ENCODE data around the gene FAM53A.
"Not testable (repeated sequence)": the region's sequence is repeated elsewhere in the genome, so short reads cannot be mapped to it uniquely, and the experiment has no call there.

FAM53A gene

GRCh38 chr4:1716065-1716945 lies 32.2 kb upstream of the FAM53A start:
- no peak for DNase-seq

DNA sequence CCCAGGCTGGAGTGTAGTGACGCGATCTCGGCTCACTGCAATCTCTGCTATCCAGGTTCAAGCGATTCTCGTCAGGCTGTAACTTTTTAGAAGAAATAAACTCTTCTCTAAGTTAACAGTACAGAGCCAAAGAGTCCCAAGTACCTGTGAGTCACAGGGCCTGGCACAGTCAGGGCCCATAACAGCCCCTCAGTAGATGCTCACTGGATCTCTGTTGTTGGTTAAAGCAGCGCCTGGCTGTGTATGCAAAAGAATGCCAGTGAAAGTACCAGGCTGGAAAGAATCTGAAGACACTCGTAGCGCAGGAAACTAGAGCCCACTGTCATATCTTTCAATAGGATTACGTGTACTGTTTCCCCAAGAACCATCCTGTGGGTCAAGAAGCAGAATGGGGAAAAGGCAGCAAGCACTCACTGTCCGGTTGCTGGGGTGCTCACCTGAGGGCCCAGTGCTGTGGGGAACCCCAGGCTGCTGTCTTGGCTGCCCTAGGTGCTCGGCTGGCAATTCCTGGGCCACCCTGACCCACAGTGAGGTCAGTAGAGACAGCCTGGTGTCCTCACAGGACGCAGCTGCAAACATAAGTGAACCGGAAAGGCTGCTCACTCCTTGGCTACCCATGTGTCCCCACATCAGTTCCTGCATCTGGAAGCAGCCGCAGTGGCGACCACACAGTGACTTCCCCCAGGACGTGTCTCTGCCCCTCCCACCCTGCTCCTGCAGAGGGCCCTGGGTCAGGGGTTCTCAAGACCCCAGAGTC lies 31.1 kb upstream of the FAM53A start:
- DNase-seq: no peak

DNA sequence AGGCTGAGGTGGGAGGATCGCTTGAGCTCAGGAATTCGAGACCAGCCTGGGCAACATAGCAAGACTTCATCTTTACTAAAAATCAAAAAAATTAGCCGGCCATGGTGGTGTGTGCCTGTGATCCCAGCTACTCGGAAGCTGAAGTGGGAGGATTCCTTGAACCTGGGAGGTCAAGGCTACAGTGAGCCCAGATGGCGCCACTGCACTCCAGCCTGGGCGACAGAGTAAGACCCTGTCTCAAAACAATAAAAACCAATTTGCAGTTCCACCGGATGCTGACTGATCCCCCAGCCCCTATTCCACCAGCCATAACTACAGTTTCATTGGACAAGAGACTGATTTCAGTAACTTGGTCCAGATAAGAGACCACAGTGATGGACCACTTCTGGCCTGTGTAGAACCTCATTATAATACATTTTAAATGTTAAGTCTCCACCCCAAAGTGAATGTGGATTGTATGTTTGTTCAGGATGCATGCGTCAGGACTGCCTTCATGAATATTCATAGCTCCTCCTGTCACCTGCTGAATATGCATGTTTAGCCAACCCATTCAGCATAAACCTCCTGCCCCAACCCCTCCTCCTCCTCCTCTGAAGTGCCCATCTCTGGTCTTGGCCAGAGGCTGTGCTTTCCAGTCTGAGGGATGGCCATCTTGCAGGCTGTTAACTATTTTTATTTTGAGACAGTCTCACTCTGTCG lies 30.3 kb upstream of the FAM53A start:
- DNase-seq: no peak

DNA sequence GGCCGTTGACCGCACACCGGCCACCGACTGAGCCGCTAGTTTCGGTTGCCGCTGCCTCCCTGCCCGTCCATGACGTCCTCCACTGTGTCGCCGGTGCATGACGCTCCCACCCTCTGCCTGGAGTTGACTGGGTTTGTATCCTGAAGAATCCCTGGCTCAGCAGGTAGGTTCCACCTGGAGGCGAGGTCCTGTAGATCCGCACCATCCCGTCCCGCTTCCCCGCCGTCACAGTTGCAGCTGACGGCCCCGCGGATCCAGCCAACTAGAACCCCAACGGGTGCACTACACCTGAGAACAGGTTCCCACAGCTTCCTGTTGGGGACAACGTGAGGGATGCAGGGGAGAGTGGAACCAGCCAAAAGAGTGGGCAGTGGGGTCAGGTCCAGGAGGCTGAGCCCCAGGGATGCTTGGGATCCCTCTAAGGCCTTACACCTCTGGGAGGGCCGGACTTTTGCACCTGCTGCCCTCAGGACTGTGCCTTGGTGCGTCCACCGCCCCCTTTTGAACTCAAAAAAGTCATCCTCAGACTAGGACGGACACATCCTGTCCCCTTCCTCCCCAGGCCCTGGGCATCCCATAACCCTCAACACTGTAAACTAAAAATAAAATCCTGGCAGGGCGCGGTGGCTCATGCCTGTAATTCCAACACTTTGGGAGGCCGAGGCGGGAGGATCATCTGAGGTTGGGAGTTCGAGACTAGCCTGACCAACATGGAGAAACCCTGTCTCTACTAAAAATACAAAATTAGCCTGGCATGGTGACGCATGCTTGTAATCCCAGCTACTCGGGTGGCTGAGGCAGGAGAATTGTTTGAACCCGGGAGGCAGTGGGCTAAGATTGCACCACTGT lies 29.1 kb upstream of the FAM53A start:
- DNase-seq: no peak

- DNase-seq: peak; percentile 93
Observed at GRCh38 chr4:1712216-1713002, 28.3 kb upstream of the FAM53A start, which contains the start of gene SLBP. Gene SLBP (minus strand): TSS chr4:1712319. CDS start chr4:1712188, 131 bp downstream.

DNA sequence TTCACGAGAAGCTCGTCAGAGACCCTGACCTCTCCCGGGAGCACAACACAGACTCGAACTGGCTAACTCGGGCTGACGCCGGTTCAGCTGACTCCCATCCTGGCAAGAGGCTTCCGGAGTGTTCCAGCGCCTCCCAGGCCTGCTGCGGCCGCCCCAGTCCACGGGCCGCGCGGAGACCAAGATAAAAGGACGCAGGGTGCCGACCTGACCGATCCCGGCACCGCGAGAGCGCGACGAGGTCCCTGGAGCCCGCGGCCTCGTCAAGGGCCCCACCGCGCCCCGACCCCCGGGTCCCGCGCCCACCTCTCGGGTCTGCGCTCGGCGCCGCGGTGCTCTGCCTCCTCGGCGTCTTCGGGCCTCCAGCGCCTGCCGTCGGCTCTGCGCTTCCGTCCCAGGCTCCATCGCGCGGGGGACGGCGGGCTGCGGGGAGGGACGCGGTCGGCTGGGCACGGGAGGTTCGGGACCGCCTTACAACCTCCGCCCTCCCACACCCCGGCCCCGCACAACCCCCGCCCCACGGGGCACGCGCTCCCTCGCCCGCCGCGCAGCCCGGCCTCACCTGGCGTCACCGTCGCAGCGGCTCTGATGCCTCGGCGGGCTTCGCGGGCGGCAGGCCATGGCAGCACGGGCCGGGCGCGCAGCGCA lies 27.6 kb upstream of the FAM53A start:
- DNase-seq: no peak

DNA sequence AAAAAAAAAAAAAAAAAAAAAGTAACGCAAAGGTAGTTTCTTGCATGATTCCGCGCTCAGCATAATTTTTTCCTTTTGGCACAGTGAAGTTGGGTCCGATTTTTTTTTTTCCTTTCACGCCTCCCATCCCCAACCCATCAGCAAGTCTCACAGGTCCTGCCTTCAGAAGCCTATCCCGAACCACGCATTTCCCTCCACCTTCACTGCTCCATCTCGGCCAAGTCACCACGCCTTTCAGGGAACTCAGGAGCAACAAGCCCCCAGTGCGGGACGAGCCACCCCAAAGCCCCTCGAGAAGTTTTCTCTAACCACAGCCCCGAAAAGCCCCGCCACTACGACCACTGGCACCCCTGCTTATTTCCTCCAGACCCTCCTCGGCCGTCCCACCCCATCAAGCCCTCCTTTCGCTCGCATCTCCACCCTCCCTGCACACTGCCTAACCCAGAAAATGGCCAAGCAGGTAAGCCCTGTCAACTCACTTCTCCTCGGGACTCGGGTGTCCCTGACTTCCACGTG lies 27.0 kb upstream of the FAM53A start:
- DNase-seq: no peak

DNA sequence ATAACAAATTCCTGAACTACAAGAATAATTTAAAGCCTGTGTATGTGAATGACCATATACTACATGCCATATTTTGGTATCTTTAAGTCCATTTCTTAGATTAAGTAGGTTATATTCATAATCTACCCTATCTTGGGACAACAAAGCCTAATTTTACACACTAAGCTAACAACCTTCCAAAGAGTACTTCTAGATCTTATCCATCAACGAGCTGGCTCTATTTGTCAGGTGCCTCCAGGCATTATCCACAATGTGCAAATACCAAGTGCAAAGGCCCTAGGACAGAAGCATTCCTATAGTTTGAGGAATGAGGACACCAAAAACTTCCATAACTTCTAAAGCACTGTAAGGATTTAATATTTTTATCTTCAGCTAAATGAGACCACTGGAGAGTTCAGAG lies 24.5 kb upstream of the FAM53A start:
- DNase-seq: no peak

DNA sequence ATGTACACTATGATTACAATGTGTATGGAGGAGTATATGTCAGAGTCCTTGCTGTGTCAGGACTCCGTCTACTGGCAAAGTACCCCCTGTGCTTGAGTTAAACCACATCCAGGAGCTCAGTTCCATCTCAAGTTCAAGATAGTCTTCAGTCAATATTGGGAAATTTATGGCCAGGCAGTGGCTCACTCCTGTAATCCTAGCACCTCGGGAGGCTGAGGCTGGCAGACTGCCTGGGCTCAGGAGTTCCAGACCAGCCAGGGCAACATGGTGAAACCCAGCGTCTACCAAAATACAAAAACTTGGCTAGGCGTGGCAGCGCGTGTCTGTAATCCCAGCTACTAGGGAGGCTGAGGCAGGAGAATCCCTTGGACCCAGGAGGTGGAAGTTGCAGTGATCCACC lies 22.2 kb upstream of the FAM53A start:
- no peak for DNase-seq

GRCh38 chr4:1705732-1706131 lies 21.6 kb upstream of the FAM53A start:
- no peak for DNase-seq

GRCh38 chr4:1703867-1704266 lies 19.8 kb upstream of the FAM53A start:
- DNase-seq: no peak

- not testable (repeated sequence) for DNase-seq
Observed at GRCh38 chr4:1701671-1702070, 17.6 kb upstream of the FAM53A start.

GRCh38 chr4:1695913-1696312 lies 11.8 kb upstream of the FAM53A start:
- no peak for DNase-seq

DNA sequence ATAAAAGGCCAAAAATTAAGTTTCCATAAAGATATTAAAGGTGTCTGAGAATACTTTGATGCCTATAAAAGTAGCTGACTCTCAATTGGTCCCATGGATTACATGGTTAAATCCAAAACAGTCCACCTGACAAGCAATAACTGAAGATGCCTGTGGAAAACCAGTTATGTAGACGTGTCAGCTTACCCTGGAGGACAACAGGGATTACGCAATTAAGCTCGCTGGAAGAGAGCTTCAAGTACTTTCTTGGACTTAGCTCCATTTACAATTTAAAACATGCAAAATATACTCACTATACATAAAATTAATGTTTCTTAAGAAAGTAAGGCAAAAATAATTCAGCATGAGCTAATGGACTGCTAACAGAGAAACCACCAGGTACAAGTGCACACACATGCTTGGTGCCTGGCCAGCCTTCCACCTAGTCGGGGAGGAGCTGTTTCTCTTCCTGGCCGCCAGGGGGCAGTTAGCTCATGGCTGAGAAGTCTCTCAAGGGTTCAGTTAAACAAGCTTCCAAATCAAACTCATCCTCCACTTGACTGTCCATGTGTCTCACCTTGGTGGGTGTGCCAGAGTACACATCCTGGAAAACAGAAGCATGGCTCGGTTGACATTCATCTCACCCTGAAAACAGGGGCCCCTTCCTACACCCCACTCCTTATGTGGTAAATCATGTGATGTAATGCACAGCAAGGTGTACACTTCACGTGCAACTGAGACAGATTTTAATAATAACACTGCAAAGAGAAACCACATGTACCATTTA lies 9.2 kb upstream of the FAM53A start:
- DNase-seq: no peak

- no peak for DNase-seq
Observed at GRCh38 chr4:1691737-1692373, 7.7 kb upstream of the FAM53A start.

DNA sequence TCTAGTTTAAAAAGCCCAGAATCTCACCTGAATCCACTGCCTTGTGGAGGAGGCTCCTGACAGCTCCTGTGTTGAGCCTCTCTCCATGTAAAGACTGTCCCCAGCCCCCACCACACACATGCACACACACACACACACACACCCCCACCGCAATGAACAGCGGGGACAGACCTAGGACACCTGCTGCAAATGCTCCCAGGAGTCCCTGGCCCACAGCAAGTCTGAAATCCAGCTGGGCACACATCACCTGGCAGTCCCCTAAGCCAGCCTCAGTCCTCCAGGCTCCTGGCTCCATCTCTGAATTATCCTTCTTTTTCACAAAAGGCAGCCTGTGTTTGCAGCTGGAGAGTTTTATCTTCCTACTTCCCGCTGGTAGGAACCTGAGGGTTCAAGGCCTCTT lies 6.6 kb upstream of the FAM53A start:
- DNase-seq: no peak

- DNase-seq: no peak
Observed at GRCh38 chr4:1686440-1687036, 2.4 kb upstream of the FAM53A start.

GRCh38 chr4:1685235-1686150 lies 1.4 kb upstream of the FAM53A start:
- DNase-seq: no peak
